Endothelial cell of hepatic sinusoid (primary cell): ENCODE measurements around the gene PLA1A.
"Not testable (repeated sequence)": the region's sequence is repeated elsewhere in the genome, so short reads cannot be mapped to it uniquely, and the experiment has no call there.

Experiments
- in situ Hi-C: cut with HindIII; loops from 2 replicates; pipeline ENCODE4 v1.10.0; 2017; ENCODE audit warnings: low sequenced_read_pairs

PLA1A gene

GRCh38 chr3:119597548-119598288, at the start of gene PLA1A:
TSS of gene PLA1A (plus strand) at chr3:119597885. CDS start at chr3:119597914, 29 bp downstream.
- in situ Hi-C loops: no loop called here

GRCh38 chr3:119548341-119548740, 49.3 kb upstream of the PLA1A start:
- in situ Hi-C loops: no loop called here

- in situ Hi-C loops: no loop called here
Observed at GRCh38 chr3:119550192-119550910, 47.3 kb upstream of the PLA1A start.

GRCh38 chr3:119551598-119551997, 46.1 kb upstream of the PLA1A start:
- in situ Hi-C loops: no loop called here

GRCh38 chr3:119552928-119553327, 44.8 kb upstream of the PLA1A start:
- in situ Hi-C loops: not testable (repeated sequence)

- in situ Hi-C loops: no loop called here
Observed at GRCh38 chr3:119553823-119554415, 43.8 kb upstream of the PLA1A start.

- in situ Hi-C loops: no loop called here
Observed at GRCh38 chr3:119555309-119555735, 42.4 kb upstream of the PLA1A start.

GRCh38 chr3:119555929-119556328, 41.8 kb upstream of the PLA1A start:
- in situ Hi-C loops: no loop called here

GRCh38 chr3:119557192-119557876, 40.4 kb upstream of the PLA1A start:
- in situ Hi-C loops: no loop called here

- in situ Hi-C loops: no loop called here
Observed at GRCh38 chr3:119557877-119558269, 39.8 kb upstream of the PLA1A start.

GRCh38 chr3:119558626-119559317, 38.9 kb upstream of the PLA1A start:
- in situ Hi-C loops: no loop called here

GRCh38 chr3:119559441-119559963, 38.2 kb upstream of the PLA1A start, which contains the start of gene CD80:
TSS of gene CD80 (minus strand) at chr3:119559614. CDS start at chr3:119557728, 1,886 bp downstream.
- in situ Hi-C loops: no loop called here

- in situ Hi-C loops: no loop called here
Observed at GRCh38 chr3:119560160-119560559, 37.5 kb upstream of the PLA1A start.

GRCh38 chr3:119562307-119562961, 35.3 kb upstream of the PLA1A start:
- in situ Hi-C loops: no loop called here

GRCh38 chr3:119563334-119563733, 34.4 kb upstream of the PLA1A start:
- in situ Hi-C loops: not testable (repeated sequence)

GRCh38 chr3:119569156-119569555, 28.5 kb upstream of the PLA1A start:
- in situ Hi-C loops: no loop called here

- in situ Hi-C loops: no loop called here
Observed at GRCh38 chr3:119570229-119570628, 27.5 kb upstream of the PLA1A start.

GRCh38 chr3:119571230-119571629, 26.5 kb upstream of the PLA1A start:
- in situ Hi-C loops: no loop called here

- in situ Hi-C loops: no loop called here
Observed at GRCh38 chr3:119571688-119572087, 26.0 kb upstream of the PLA1A start.

GRCh38 chr3:119575507-119575906, 22.2 kb upstream of the PLA1A start:
- in situ Hi-C loops: no loop called here
